Measurements from ENCODE around the gene JMJD7.

DNA sequence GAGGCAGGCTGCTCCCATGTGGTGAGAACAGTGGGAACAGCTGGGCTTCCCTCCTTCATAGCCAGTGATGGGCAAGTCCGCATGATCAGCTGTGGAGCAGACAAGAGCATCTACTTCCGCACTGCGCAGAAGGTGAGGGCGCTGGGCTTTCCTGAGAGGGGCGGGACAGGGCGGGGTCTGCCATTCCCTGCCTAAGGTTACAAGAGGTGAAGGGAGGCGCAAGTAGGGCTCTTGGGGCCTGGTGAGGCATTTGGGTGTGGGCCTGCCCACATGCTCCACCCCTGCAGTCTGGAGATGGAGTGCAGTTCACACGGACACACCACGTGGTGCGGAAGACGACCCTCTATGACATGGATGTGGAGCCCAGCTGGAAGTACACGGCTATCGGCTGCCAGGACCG is 10.6 kb upstream of the JMJD7 start:
- TF ChIP-seq, protein P1, sequence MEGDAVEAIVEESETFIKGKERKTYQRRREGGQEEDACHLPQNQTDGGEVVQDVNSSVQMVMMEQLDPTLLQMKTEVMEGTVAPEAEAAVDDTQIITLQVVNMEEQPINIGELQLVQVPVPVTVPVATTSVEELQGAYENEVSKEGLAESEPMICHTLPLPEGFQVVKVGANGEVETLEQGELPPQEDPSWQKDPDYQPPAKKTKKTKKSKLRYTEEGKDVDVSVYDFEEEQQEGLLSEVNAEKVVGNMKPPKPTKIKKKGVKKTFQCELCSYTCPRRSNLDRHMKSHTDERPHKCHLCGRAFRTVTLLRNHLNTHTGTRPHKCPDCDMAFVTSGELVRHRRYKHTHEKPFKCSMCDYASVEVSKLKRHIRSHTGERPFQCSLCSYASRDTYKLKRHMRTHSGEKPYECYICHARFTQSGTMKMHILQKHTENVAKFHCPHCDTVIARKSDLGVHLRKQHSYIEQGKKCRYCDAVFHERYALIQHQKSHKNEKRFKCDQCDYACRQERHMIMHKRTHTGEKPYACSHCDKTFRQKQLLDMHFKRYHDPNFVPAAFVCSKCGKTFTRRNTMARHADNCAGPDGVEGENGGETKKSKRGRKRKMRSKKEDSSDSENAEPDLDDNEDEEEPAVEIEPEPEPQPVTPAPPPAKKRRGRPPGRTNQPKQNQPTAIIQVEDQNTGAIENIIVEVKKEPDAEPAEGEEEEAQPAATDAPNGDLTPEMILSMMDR (IDR thresholded peaks at IDR 0.05) = no peak
- TF ChIP-seq POLR2A (IDR thresholded peaks at IDR 0.05) (no peak), EP300 (IDR thresholded peaks at IDR 0.05) (no peak), POLR2AphosphoS5 (IDR thresholded peaks at IDR 0.05) (no peak)
